HG02798 (cell line): Measurements from ENCODE around the gene RRAS2.
"Not testable (repeated sequence)": the region's sequence is repeated elsewhere in the genome, so short reads cannot be mapped to it uniquely, and the experiment has no call there.

ENCODE experiments used
- ATAC-seq: cut with Tn5 transposase; IDR thresholded peaks from one replicate; pipeline ENCODE4 v1.9.1; 2021; ENCODE audit warnings: mild to moderate bottlenecking; ENCODE audit not compliant: unreplicated experiment, poor library complexity

Gene RRAS2

DNA sequence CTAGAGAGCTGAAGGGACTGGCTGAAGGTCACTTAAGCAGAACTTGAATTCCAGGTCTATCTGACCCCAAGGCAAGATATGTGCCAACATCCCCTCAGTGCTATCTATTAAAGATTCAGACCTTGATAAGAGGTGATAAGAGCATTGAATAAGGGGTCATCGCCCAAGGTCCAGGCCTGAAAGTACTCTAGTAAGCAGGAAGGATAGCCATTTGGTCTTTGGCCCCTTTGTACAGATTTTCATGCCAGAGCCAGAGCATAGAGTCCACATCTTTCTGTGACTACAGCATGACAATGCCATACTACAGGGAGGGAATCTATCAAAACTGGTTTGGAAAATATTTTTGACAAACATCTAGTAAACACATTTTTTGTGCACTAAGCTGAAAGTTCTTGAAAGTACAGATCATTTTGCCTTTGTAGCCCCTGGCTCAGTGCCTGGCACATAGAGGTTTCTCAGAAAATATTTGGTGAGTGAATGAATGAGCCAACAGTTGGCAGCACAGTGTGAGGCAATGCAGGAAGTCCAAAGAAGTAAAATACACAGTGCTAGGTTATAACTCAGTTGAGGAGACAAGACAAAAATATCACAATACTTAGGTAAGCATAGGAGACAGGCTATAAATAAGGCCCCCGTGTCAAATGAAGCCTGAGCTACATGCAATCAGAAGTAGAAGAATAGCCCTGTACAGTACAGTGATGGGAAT lies 15.1 kb upstream of the RRAS2 start:
- no peak for ATAC-seq

DNA sequence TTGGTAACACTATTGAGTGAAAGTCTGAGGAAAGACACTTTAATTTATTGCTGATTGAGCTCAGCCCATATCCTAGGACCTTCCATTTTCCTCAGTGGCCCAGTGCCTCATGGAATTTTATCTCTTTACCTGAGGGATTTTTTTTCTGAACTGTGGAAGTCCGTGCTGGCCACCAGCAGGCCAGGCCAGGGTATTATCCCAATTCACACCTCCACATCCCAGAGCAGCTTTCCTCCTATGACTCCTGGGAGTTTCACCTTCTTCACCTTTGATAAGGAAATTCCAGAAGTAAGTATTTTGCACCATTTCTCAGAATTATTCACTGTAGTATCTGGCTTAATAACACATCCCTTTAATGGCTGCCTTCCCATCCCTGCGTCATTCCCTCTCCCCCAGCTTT lies 13.0 kb upstream of the RRAS2 start:
- ATAC-seq, result no peak

DNA sequence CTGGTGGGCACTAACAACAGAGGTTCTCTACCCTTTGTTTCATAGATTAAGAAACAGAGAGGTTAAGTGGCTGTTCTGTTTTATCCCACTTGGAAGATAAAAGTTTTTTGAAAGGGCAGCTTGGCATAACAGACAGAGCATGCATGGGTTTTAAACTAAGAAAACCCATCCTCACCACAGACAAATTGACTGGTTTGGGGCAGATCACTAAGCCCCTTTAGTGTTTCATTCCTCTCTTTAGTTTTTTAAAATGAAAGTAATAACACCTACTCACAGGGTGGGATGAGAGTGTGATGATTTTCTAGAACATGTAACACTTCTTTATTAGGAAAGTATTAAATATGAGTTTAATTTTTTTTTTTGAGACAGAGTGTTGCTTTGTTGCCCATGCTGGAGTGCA lies 12.3 kb upstream of the RRAS2 start:
- ATAC-seq, result no peak

DNA sequence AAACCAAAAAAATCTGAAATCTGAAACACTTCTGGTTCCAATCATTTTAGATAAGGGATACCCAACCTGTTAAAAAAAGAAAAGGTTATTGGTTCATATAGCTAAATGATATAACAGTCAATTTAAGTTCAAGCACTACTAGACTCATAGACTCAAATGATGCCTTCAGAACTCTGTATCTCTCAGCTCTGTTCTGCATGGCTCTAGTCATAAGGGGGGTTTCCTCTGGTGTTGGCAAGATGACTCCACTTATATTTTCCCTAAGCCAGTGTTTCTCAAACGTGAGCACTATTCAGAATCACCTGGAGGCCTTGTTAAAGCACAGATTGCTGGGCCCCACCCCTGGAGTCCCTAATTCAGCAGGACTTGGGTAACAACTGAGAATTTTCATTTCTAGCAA lies 11.5 kb upstream of the RRAS2 start:
- ATAC-seq, result no peak

DNA sequence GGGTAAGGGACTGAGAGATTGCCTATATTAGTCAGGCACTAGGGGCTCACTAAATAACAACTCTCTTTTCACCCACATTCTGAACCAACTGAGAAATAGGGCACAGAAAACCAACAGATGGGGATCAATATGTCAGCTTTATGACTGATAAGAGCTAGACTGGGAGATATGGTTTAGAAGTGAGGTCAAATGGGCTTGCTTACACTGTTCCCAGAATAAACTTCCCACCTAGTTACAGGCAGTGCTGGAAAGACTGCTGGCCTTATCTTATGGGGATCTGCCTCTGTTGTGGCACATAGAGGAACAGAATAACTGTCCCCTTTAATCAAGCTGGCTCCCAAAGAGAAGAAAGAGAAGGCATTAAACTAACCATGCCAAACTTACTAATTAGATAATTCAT lies 10.6 kb upstream of the RRAS2 start:
- no peak for ATAC-seq

GRCh38 chr11:14366936-14367335 lies 8.0 kb upstream of the RRAS2 start:
- no peak for ATAC-seq

DNA sequence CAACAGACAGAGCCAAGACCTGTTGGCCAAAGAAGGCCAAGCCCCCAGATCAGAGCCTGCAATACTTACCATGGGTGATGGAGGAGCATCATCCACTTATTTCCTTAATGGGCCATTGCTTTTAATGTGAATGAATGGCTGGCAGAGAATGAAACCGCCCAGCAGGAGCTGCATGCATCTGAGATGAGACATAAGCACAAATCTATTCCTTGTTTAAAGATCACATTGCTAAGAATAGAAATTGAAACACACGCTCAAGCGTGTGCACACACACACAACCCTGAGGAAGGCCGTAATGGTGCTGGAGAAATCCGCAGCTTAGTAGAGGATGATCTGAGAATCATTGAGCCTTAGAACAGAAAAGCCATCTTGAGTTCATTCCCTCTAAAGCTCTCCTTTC lies 5.3 kb upstream of the RRAS2 start:
- no peak for ATAC-seq

DNA sequence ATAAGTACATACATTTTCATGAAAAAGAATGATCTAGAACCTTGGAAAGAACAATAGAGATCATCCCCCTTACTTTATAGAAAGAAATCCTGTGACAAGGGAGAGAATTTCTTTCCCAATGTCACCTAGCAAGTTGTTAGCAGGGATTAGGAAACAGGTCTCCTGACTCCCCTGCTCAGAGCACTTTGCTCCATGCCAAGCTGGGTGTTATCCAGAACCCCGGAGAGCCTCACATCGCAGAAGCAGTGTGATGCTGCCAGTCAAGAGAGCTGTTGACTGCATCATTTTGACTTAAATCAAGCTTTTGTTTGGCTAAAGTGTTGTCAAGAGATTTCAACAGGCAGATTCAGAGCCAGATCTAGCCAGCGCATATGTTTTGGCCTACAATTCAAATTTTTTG lies 3.6 kb upstream of the RRAS2 start:
- no peak for ATAC-seq

- ATAC-seq, result no peak
These were observed 3.0 kb upstream of the RRAS2 start for GRCh38 chr11:14361951-14362350.

GRCh38 chr11:14360976-14361375 lies 2.0 kb upstream of the RRAS2 start:
- ATAC-seq, result no peak

GRCh38 chr11:14359501-14360031 lies 583 bp upstream of the RRAS2 start:
- no peak for ATAC-seq

DNA sequence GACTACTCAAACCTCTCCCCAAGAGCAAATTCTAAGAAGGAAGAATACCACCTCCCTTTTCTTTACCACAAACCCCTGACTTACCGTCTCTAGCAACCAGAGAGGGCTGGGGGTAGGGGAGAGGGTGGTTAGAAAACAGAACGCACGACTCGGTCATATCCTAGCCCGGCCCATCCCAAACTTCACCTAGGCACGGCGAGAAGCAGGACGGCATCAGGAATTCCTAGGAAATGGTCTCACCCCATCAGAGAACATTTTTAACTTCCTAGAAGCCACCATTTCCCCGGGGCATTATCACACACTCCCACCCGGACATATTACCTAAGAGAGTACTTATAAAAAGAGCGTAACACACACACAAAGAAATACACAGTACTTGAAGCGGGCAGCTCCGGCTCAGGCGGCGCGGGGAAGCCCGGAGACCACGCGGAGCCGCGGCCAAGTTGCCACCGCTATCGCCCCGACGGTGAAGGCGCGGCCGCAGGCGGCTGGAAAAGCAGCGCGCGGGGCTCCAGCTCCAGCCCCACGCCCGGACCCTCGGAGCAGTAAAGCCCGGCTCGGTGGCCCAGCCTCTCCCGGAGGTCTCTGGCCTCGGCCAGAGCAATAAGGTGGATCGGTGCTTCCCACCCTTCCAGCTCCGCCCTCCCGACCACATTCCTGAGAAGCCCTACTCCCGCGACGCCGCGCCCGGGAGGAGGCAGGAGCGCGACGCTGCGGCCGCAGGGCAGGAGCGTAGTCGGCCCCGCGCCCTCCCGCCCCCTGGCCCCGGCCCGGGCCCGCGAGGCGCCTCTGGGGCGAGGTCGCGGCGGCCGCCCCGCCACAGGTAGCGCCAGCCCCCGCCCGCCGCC lies 878 bp downstream of the RRAS2 start:
- ATAC-seq, result peak; percentile 49

- no peak for ATAC-seq
These were observed 2.6 kb downstream of the RRAS2 start for GRCh38 chr11:14356342-14356741.

DNA sequence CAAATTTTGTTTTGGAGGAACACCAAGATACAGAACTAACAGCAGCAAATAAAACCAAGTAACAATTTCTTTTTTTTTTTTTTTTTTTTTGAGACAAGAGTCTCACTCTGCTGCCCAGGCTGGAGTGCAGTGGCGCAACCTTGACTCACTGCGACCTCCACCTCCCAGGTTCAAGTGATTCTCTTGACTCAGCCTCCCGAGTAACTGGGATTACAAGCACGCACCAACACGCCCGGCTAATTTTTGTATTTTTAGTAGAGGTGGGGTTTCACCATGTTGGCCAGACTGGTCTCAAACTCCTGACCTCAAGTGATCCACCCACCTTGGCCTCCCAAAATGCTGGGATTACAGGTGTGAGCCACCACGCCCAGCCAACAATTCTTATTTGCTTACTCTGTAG lies 4.4 kb downstream of the RRAS2 start:
- ATAC-seq, result not testable (repeated sequence)

GRCh38 chr11:14350716-14351238 lies 8.2 kb downstream of the RRAS2 start:
- ATAC-seq, result no peak

- ATAC-seq, result no peak
These were observed 8.8 kb downstream of the RRAS2 start for GRCh38 chr11:14350215-14350614.

- no peak for ATAC-seq
These were observed 11.0 kb downstream of the RRAS2 start for GRCh38 chr11:14347991-14348390.

GRCh38 chr11:14347494-14347893 lies 11.5 kb downstream of the RRAS2 start:
- no peak for ATAC-seq

DNA sequence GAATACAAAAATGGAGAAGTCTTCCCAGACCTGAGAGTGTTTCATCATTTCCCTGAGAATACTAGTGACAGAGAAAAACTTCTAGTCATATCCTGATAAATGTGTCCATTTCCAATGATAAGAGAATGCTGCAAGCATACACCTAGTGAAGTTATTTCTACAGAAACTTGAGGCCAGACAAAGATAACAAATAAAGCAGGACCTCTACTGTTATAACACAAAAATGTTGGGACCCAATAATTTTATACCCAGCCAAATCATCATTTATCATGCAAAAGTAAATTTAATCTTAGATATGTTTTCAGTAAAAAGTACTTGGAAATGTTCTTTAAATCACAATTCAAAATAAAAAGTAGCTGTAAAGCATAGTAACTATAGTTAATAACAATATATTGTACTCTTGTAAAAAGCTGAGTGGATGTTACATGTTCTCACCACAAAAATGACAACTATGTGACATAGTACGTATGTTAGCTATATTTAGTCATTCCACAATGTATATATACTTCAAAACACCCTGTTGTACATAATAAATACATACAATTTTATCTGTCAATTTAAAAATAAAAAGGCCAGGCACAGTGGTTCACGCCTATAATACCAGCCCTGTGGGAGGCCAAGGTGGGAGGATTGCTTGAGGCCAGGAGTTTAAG lies 12.6 kb downstream of the RRAS2 start:
- no peak for ATAC-seq

GRCh38 chr11:14345668-14346067 lies 13.3 kb downstream of the RRAS2 start:
- no peak for ATAC-seq

- ATAC-seq, result not testable (repeated sequence)
These were observed 14.0 kb downstream of the RRAS2 start for GRCh38 chr11:14345016-14345415.
